Measurements from ENCODE around the gene TMEM245.

GRCh38 chr9:109114670-109115069 lies 5.1 kb downstream of the TMEM245 start:
- TF ChIP-seq CTCF (IDR thresholded peaks at IDR 0.05): no peak
- no peak for TF ChIP-seq POLR2AphosphoS5 (IDR thresholded peaks at IDR 0.05)
- no peak for TF ChIP-seq EP300 (IDR thresholded peaks at IDR 0.05)
- no peak for TF ChIP-seq POLR2A (IDR thresholded peaks at IDR 0.05)

Data from sigmoid colon (tissue), 4 donors.